Urinary bladder (tissue), 4 donors: ENCODE measurements around the gene ANAPC4. TPM values are rescaled to one million over a fixed set of nuclear protein-coding genes. Genes with fewer than 3 reads are reported as not detected.

Source experiments
- DNase-seq: peaks from one replicate; pipeline ENCODE4 v3.0.0-alpha.2; 2015; ENCODE audit errors: extremely low spot score
- H3K27ac ChIP-seq: one replicate; pipeline ENCODE4 v1.5.1; 2013; ENCODE audit warnings: low read depth, mild to moderate bottlenecking, moderate library complexity
- H3K36me3 ChIP-seq: one replicate; pipeline ENCODE4 v1.6.1; 2013; ENCODE audit warnings: mild to moderate bottlenecking, moderate library complexity; ENCODE audit not compliant: insufficient read depth
- H3K4me1 ChIP-seq: one replicate; pipeline ENCODE4 v1.6.1; 2013; ENCODE audit warnings: mild to moderate bottlenecking, moderate library complexity; ENCODE audit not compliant: insufficient read depth
- H3K4me3 ChIP-seq: one replicate; pipeline ENCODE4 v1.5.1; 2013; ENCODE audit warnings: low read depth, low read length
- WGBS: extraction: QIAGEN DNeasy Blood & Tissue Kit; methylation state at CpG from one replicate; pipeline ENCODE4 v1.1.7; 2013; 5-methylcytosine and 5-hydroxymethylcytosine counted together
- polyA plus RNA-seq: library from polyadenylated mRNA; stranded (reverse); fragments of 200-250 nt; gene quantifications from one replicate; pipeline ENCODE4 v1.2.3, GENCODE V29; 2013
- total RNA-seq: library from RNA; depleted of rRNA; stranded (reverse); fragments of >200 nt; gene quantifications from one replicate; pipeline ENCODE4 v1.2.3, GENCODE V29; 2014
- donor health status: healthy with polysubstance abuse.
- donor health status: healthy.

ANAPC4 gene
- total and polyA plus RNA-seq, 2 donors = 20.9 to 70.8 TPM

DNA sequence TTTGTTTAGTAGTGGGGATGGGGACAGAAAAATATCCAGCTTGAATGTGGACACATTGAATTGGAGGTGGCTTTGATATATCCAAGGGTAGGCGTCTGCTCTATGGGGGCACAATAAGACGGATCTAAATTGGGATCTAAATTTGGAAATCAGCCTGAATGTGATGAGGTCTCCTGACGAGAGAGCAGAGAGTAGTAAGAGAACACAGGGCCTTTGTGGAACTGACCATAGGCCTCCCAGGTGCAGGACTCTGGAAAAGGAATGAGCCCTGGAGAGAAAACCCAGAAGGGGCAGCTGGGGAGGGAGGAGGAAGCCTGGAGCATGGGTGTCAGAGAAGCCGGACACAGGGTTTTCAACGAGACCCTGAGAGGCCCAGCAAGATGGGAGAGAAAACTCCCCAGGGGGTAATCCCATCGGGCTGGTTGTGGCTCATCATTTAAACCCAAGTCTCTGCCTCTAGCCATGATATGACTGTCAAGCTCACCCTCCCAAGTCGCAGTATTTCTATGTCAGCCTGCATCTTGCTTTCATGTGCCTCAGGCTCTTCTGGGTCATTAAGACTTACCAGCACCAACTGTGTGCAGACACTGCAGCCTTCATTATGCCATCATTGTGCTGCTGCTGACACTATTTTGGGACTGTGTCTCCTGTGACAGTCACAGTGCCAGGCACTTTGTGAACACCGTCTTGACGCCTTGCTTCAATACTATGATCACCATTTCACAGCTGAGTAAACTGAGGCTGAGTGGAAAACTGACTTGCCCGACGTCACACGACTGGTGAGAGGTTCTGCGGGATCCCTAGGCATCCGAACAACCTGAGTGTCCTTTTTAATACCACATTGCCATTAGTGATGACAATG lies 57.1 kb downstream of the ANAPC4 start:
- Histone ChIP-seq H3K4me3 (no peak overlapping the region), H3K27ac (no peak overlapping the region), H3K36me3 (no peaks in the 10 kb centered on the region), H3K4me1 (no peaks in the 10 kb centered on the region)
- WGBS = 89% methylated on average over 14 of the region's 14 CpGs
- DNase-seq = no peak

DNA sequence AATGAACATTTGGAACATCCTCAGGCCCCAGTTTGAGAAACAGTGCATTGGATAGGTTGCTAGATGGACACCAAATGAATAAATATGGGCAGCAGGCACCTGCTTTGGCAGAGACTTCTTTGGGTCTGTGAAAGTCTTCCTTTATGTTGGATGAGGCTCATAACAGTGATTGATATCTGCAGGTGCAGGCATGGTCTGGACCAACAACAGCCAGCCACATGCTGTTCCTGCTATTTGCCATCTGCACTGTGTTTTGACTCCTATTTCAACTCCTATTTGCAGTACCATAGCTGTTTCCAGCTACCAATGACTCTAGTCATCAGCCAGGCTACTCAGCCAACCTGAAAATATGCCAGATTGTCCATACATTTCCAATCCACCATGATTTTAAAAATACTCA lies 60.9 kb downstream of the ANAPC4 start:
- no peaks in the 10 kb centered on the region for H3K4me1 ChIP-seq
- no peak for DNase-seq
- no peak overlapping the region for H3K27ac ChIP-seq
- no peaks in the 10 kb centered on the region for H3K36me3 ChIP-seq
- H3K4me3 ChIP-seq = no peak overlapping the region

DNA sequence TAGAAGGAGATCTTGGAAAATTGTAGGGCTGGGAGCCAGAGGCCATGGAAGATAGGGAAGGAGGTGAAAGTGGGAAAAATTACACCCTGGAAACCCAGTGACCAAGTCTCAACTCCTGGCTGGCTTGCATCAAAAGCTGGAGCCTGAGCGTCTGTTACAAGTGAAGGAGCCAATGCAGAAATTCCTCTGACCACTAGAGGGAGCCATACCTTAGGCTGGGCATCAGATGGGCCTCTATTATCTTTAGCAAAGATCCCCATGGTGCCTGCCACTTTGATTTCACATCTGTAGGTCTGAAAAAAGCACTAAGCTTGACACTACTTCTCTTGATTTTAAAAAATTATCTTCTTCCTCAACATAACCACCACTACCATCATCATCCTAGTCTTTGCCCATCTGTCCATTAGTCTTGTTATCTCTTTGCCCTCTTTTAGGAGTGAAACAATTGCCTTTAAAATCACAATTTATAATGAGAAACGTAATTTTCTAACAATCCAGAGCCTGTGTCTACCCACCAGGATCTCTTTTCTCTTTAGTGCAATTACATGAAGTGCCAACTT lies 62.9 kb downstream of the ANAPC4 start:
- Histone ChIP-seq H3K4me3 (no peak overlapping the region), H3K27ac (no peak overlapping the region), H3K36me3 (no peaks in the 10 kb centered on the region), H3K4me1 (no peaks in the 10 kb centered on the region)
- no peak for DNase-seq
- 22% methylated on average over 2 of the region's 2 CpGs for WGBS

GRCh38 chr4:25440478-25441030 lies 63.5 kb downstream of the ANAPC4 start:
- Histone ChIP-seq H3K36me3 (no peaks in the 10 kb centered on the region), H3K4me3 (no peak overlapping the region), H3K4me1 (no peaks in the 10 kb centered on the region), H3K27ac (no peak overlapping the region)
- DNase-seq = no peak
- WGBS = 45% methylated on average over 8 of the region's 8 CpGs

DNA sequence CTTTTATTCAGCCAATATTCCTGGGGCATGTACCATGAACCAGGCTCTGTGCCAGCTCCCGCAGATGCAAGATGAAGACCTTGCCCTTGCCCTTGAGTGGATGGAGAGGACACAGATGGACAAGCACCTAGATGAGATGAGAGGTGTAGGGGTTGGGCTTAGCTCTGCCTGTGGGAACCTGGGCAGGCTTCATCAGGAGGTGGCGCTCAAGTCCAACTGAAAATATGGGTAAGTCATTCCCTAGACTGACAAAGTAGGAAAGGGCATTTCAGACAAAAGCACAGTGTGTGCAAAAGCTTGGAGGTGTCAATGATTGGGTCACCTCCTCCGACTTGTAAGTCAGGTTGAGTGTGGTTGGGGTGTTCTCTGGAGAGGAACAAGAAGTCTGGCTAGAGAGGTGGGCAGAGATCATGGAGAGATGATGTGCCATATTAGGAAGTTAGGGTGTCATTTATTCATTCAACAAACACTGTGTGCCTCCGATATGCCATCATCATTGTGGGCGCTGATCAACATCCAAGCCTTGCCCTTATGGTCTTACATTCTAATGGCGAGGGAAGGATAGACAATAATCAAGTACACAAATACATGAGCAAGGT lies 64.6 kb downstream of the ANAPC4 start:
- no peaks in the 10 kb centered on the region for H3K36me3 ChIP-seq
- no peaks in the 10 kb centered on the region for H3K4me1 ChIP-seq
- 58% methylated on average over 6 of the region's 6 CpGs for WGBS
- no peak overlapping the region for H3K27ac ChIP-seq
- DNase-seq = no peak
- H3K4me3 ChIP-seq = no peak overlapping the region

DNA sequence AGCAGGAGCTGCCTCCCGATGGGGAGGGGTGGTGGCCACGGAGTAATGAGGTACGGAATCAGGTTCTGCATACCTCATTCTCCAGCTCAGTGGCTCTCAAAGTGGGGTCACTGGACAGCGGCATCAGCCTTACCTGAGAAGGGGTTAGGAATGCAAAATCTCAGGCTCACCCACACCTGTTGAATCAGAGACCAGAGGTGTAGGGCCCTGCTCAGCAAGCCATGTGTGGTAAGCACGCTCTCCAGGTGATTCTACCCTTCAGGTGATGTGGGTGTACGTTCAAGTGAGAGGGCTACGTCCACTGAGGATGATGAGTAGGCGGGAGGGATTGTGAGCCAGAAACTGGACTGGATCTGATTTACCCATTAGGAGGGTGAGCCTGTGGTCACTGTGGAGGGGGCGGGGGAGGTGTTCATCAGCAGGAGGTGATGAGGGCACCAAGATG lies 65.8 kb downstream of the ANAPC4 start:
- H3K27ac ChIP-seq = no peak overlapping the region
- H3K4me1 ChIP-seq = no peaks in the 10 kb centered on the region
- no peak for DNase-seq
- H3K36me3 ChIP-seq = no peaks in the 10 kb centered on the region
- no peak overlapping the region for H3K4me3 ChIP-seq
- WGBS = 74% methylated on average over 9 of the region's 9 CpGs

DNA sequence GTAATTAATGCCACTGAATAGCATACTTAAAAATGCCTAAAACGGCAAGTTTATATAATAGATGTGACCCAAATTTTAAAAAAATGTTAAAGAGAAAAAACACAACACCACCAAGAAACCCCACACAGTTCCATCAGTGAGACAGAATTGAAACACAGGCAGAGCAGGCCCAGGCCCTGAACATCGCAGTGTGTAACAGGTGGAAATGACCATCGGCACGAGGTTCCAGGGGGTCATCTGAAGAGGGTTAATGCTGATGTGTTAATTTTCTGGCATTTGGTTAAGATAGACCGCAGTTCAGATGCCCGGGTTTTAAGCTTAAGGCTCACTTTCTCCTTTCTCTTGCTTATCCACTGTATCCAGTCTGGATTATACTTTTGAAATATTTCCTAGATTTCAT lies 66.8 kb downstream of the ANAPC4 start:
- Histone ChIP-seq H3K27ac (no peak overlapping the region), H3K36me3 (no peaks in the 10 kb centered on the region), H3K4me1 (no peaks in the 10 kb centered on the region), H3K4me3 (no peak overlapping the region)
- DNase-seq = no peak
- WGBS = 91% methylated on average over 6 of the region's 6 CpGs

- 65% methylated on average over 4 of the region's 4 CpGs for WGBS
- H3K4me1 ChIP-seq = no peaks in the 10 kb centered on the region
- no peak overlapping the region for H3K27ac ChIP-seq
- no peak overlapping the region for H3K4me3 ChIP-seq
- no peaks in the 10 kb centered on the region for H3K36me3 ChIP-seq
- no peak for DNase-seq
These were observed 69.5 kb downstream of the ANAPC4 start for GRCh38 chr4:25446611-25447010.

- no peak for DNase-seq
- no peak overlapping the region for H3K27ac ChIP-seq
These were observed 71.5 kb downstream of the ANAPC4 start for GRCh38 chr4:25448379-25449109.

GRCh38 chr4:25449270-25449669 lies 72.2 kb downstream of the ANAPC4 start:
- Histone ChIP-seq H3K36me3 (no peaks in the 10 kb centered on the region), H3K4me1 (no peaks in the 10 kb centered on the region), H3K27ac (no peak overlapping the region), H3K4me3 (no peak overlapping the region)
- WGBS = 78% methylated on average over 5 of the region's 5 CpGs
- no peak for DNase-seq

More at GRCh38 chr4:25448379-25449109, 71.5 kb downstream of the ANAPC4 start:
- WGBS = 65% methylated on average over 5 of the region's 5 CpGs
- H3K4me1 ChIP-seq = no peaks in the 10 kb centered on the region
- no peak overlapping the region for H3K4me3 ChIP-seq
- H3K36me3 ChIP-seq = no peaks in the 10 kb centered on the region

DNA sequence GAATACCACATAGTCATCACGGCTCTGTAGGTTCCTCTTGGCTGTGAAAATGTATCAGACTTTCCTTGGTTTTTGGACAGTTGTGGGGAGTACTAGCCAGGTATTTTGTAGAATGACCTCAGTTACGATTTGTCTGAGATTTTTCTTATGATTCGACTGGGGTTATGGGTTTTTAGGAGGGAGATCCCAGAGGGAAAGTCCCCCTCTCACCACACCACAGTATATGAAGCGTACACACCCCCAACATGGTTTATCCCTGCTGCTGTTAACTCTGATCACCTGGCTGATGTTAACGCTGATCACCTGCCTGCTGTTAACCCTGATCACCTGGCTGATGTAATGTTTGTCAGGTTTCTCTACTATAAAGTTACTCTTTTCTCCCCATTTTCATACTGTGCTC lies 72.6 kb downstream of the ANAPC4 start:
- Histone ChIP-seq H3K4me3 (no peak overlapping the region), H3K27ac (no peak overlapping the region), H3K36me3 (no peaks in the 10 kb centered on the region), H3K4me1 (no peaks in the 10 kb centered on the region)
- no peak for DNase-seq
- 86% methylated on average over 5 of the region's 5 CpGs for WGBS

DNA sequence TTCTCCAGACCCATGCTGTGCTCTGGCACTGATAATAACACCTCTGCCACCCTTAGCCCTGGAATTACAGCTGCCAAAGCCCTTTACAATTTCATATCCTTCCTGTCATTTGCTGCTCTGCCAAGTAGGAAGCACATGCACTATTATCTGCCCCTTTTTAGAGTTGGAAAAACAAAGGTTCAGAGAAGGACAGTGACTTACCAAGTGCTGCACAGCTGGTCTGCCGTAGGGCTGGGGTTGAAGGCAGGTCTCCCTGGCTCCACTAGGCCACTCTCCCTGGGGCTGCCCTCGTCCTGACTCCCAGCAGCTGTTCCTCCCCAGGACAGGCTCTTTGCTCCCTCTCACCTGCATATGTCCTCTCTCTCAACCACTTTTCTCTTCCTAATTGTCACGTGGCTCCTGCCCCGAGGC lies 73.4 kb downstream of the ANAPC4 start:
- Histone ChIP-seq H3K27ac (no peak overlapping the region), H3K4me3 (no peak overlapping the region), H3K4me1 (no peaks in the 10 kb centered on the region), H3K36me3 (no peaks in the 10 kb centered on the region)
- WGBS = 79% methylated on average over 4 of the region's 4 CpGs
- no peak for DNase-seq

GRCh38 chr4:25451676-25452075 lies 74.6 kb downstream of the ANAPC4 start:
- H3K27ac ChIP-seq = no peak overlapping the region
- no peak for DNase-seq

More at GRCh38 chr4:25451676-25452075, 74.6 kb downstream of the ANAPC4 start:
- H3K4me3 ChIP-seq = no peak overlapping the region
- no peaks in the 10 kb centered on the region for H3K36me3 ChIP-seq
- 96% methylated on average over 2 of the region's 2 CpGs for WGBS
- H3K4me1 ChIP-seq = no peaks in the 10 kb centered on the region
